GM12864 (cell line): ENCODE results near the gene TSC22D3.

Experiments
- DNase-seq: peaks from one replicate; pipeline ENCODE4 v3.0.0-alpha.2; 2011; ENCODE audit warnings: low read depth
- H3K4me3 ChIP-seq: 2 replicates; pipeline ENCODE4 v1.5.1; 2011; ENCODE audit warnings: mild to moderate bottlenecking, low read depth, low read length, control low read depth
- TF ChIP-seq, protein P1 (sequence below): IDR thresholded peaks from 2 replicates; pipeline ENCODE4 v1.5.1; 2011; ENCODE audit warnings: low read depth, mild to moderate bottlenecking, moderate library complexity, low read length, control low read depth, inconsistent platforms; ENCODE audit errors: missing control alignments

The TSC22D3 gene

DNA sequence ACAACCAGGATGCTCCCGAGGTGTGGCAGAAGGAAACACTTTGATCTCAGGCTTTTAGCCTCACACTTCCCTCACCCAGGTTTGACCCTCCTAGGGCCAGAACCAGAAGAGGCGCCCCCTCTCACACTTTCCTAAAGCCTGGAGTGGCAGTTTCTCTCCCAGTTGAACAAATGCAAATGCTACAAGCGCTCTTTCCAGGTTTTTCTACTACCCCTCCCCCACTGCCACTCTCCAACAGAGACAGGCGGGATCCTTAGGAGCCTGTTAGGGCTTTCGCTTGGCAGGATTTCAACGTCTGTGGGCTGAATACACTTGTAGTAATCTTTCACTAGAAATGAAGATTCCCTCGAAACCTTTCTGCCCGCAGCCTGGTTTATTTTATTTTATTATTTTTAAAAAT, 2.4 kb downstream of the TSC22D3 start:
- no peak for DNase-seq
- TF ChIP-seq, protein P1, sequence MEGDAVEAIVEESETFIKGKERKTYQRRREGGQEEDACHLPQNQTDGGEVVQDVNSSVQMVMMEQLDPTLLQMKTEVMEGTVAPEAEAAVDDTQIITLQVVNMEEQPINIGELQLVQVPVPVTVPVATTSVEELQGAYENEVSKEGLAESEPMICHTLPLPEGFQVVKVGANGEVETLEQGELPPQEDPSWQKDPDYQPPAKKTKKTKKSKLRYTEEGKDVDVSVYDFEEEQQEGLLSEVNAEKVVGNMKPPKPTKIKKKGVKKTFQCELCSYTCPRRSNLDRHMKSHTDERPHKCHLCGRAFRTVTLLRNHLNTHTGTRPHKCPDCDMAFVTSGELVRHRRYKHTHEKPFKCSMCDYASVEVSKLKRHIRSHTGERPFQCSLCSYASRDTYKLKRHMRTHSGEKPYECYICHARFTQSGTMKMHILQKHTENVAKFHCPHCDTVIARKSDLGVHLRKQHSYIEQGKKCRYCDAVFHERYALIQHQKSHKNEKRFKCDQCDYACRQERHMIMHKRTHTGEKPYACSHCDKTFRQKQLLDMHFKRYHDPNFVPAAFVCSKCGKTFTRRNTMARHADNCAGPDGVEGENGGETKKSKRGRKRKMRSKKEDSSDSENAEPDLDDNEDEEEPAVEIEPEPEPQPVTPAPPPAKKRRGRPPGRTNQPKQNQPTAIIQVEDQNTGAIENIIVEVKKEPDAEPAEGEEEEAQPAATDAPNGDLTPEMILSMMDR: no peak
- H3K4me3 ChIP-seq: no peak overlapping the region

DNA sequence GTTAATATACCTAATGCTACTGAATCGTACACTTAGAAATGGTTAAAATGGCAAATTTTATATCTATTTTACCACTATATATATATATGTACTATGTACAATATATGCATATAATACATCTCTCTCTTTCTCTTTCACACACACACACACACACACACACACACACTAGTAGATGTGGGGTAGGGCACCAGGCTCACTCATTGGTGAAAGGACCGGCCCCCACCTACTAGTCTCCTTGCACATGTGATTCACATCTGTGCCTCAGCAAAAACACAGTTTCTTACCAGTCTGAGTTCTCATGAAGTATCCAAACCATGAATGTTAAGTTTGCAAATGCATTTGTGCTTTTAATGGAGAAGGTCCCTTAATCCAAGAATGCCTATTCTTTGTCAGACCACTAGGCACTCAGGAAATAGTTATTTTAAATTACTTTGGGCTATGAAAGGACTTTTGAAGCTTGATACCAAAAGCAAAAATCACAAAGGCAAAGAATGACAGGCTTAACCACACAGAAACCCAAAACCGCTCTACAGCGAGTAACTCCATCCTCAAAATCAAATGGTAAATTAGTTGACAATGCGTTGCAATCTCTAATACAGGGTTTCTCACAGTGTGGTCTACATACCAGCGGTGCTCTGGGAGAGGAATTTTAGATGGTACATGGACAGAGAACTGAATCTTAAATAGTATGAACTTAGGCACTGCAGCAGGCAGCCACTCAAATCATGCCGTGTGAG, 5.8 kb downstream of the TSC22D3 start:
- no peak overlapping the region for H3K4me3 ChIP-seq
- TF ChIP-seq, protein P1: no peak
- DNase-seq: no peak

DNA sequence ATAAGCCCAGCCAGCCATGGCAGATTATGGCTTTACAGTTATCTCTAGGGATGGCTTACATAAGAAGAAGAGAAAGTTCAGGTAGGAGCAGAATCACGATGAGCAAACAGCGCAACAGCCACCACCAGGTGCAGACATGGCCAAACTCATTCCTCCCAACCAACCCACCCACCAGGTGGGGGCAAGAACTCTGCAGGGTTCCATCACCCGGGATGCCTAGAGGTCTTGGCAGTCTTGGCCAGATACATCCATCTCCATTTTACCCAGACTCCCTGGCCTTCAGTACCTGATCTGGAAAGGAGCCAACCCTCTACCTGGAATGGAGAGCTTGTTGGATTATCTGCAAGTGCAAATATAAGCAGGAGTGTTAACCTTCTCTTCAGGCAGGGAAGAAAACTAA, 7.5 kb downstream of the TSC22D3 start:
- TF ChIP-seq, protein P1: no peak
- no peak for DNase-seq
- H3K4me3 ChIP-seq: no peak overlapping the region

DNA sequence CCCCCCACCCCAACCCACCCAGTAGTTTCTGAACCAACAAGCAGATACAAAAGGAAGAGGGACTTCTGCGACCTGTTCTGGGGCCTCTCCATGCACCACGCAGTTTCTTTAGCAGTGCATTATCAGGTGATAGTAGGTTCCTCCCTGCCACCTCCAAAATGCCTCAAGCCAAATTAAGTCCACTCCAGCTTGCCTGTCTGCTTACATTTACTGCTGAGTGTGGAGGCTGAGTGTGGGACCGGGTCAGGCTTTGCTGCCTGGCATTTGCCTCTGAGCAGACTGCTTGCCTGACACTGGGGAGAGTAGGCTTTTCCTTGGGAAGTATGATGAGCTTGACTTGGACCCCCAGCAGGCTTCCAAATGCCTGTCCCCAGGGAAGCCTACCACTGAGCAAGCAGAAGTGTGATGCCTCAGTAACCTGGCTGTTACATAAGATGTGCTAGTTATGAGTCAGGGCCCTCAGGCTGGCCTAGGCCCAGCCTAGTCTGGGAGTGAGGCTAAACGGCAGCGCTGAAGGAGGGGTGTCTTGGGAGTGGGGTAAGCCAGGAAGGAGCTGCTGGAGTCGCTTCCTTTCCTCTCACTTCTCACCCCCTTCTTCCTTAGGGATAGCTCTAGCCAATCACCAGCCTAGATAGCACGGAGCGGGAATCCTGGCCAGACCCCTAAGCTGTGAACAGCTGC, 9.0 kb downstream of the TSC22D3 start:
- no peak overlapping the region for H3K4me3 ChIP-seq
- no peak for DNase-seq
- TF ChIP-seq, protein P1: no peak

DNA sequence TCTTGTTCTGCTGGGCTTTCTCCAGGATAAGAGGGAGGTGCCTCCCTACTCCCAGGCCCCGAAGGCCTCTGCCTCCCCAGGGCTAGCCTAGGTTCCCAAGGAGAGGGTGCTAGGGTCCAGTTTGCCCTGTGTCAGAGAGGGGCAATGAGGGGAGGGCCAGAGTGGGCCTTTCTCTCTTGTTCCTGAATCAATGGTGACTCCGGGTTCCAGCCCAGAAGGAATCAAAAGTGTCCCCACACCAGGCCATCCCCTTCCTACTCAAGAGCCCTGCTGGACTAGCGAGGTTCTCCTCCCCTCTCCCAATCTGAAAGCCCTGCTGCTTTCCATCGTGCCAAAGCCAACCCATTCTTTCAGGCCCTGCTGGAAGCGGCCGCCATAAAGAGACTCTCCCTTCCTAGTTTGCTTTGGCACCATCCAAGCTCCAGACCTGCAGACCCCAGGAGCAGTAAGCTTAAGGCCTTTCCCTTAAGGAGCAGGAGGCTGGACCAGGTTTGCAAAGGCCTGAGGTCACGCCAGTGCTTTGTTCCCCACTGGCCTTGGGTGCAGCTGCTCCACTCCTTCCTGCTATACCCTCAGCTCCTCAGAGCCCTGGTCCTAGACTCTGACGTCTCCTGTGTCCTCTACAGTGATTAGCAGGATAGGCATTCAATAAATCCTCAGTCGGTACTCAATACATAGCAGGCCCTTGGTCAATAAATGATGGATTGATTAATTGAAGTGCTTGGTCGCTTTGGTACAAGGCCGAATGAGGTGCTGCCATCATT, 10.6 kb downstream of the TSC22D3 start:
- DNase-seq: no peak
- TF ChIP-seq, protein P1: no peak
- no peak overlapping the region for H3K4me3 ChIP-seq

DNA sequence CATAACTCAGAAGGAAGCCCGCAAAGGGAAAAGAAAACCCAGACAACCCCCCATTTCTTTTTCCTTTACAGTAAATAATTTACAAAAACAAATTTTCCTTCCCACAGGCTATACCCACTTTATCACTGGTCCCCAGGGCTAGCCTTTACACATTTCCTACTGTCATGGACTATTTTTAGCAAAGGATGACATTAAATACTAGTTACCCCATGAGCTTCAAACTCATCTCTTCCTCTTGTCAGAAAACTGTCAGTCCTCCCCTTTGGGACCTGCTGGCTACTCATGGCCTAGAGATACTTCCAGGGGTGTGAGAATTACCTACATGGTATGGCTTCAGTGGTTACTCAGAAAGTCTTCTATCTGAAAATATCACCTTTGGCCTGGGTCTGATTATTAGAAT, 11.9 kb downstream of the TSC22D3 start:
- TF ChIP-seq, protein P1: no peak
- DNase-seq: no peak
- no peak overlapping the region for H3K4me3 ChIP-seq
